Activated naive CD4-positive, alpha-beta T cell treated with anti-CD3 and anti-CD28 coated beads, Interleukin-2, amount 50 U/mL, for 72 hours (primary cell): ENCODE measurements around the gene KCP. TPM values are rescaled to one million over a fixed set of nuclear protein-coding genes. Genes with fewer than 3 reads are reported as not detected.

Source experiments
- ATAC-seq, 2 donors: fragments of 150-1000 bp; cut with Tn5 transposase; 2 replicates each; pipeline ENCODE4 v1.10.0; 2021; ENCODE audit warnings: mild to moderate bottlenecking in 2 of 2, moderate library complexity in 2 of 2
- DNase-seq, 2 donors: peaks; one replicate each; pipeline ENCODE4 v3.0.0; 2021 to 2022; ENCODE audit warnings: low spot score in 2 of 2
- H3K27ac Mint-ChIP-seq, 2 donors: one replicate each; pipeline ENCODE4 v1.8.0; 2022; ENCODE audit warnings: mild to moderate bottlenecking in 2 of 2, mixed read lengths in 2 of 2
- H3K36me3 Mint-ChIP-seq, 2 donors: one replicate each; pipeline ENCODE4 v1.8.0; 2022; ENCODE audit warnings: mixed read lengths in 2 of 2
- H3K9me3 Mint-ChIP-seq, 2 donors: one replicate each; pipeline ENCODE4 v1.8.0; 2022; ENCODE audit warnings: mixed read lengths in 2 of 2
- total RNA-seq, 2 donors: library from RNA; stranded (reverse); gene quantifications; one replicate each; pipeline ENCODE4 v1.2.3, GENCODE V29; 2022

KCP gene
- total RNA-seq, 2 donors from 2014 or later = 0.16 TPM

GRCh38 chr7:128941323-128941890 lies 30.9 kb upstream of the KCP start:
- Mint-ChIP-seq H3K36me3 (peaks cover 0 to 7% of the 10 kb centered on the region in 2 donors), H3K9me3 (no peaks in the 10 kb centered on the region), H3K27ac (peak overlapping the region in 1 of 2 donors; percentile 66)
- ATAC-seq = no peak
- DNase-seq = no peak

GRCh38 chr7:128940494-128941322 lies 30.2 kb upstream of the KCP start:
- Mint-ChIP-seq H3K27ac (no peak overlapping the region), H3K9me3 (no peaks in the 10 kb centered on the region), H3K36me3 (peaks cover 0 to 7% of the 10 kb centered on the region in 2 donors)
- ATAC-seq (peak in 1 of 2 donors; percentile 15), DNase-seq (no peak)

GRCh38 chr7:128939861-128940410 lies 29.4 kb upstream of the KCP start:
- H3K36me3 Mint-ChIP-seq = peaks cover 0 to 7% of the 10 kb centered on the region in 2 donors
- DNase-seq (no peak), ATAC-seq (no peak)
- H3K27ac Mint-ChIP-seq = no peak overlapping the region
- H3K9me3 Mint-ChIP-seq = no peaks in the 10 kb centered on the region

GRCh38 chr7:128939075-128939860 lies 28.8 kb upstream of the KCP start:
- DNase-seq (no peak), ATAC-seq (peak; percentile 3 to 68)
- H3K36me3 Mint-ChIP-seq = peaks cover 0 to 7% of the 10 kb centered on the region in 2 donors
- H3K9me3 Mint-ChIP-seq = no peaks in the 10 kb centered on the region
- H3K27ac Mint-ChIP-seq = peak overlapping the region in 1 of 2 donors; percentile 40

- peak; percentile 8 to 52 for ATAC-seq
- DNase-seq = no peak
- H3K9me3 Mint-ChIP-seq = peaks cover 0 to under 1% of the 10 kb centered on the region in 2 donors
- peak overlapping the region in 1 of 2 donors; percentile 40 for H3K27ac Mint-ChIP-seq
- peaks cover under 1 to 7% of the 10 kb centered on the region in 2 donors for H3K36me3 Mint-ChIP-seq
These were observed 28.1 kb upstream of the KCP start for GRCh38 chr7:128938544-128939074.

- Mint-ChIP-seq H3K9me3 (peaks cover 4 to 6% of the 10 kb centered on the region in 2 donors), H3K27ac (peak within 1 kb of the TSS in 1 of 2 donors; percentile 40), H3K36me3 (peaks cover 7 to 13% of the 10 kb centered on the region in 2 donors)
- ATAC-seq (peak; percentile 42 to 51), DNase-seq (no peak)
These were observed 27.4 kb upstream of the KCP start, which contains the start of gene IRF5 for GRCh38 chr7:128937647-128938543. Gene IRF5, plus strand, starts transcription at chr7:128937927. Its CDS starts 4,155 bp downstream, at chr7:128942082.

- ATAC-seq (no peak), DNase-seq (no peak)
- Mint-ChIP-seq H3K36me3 (peaks cover 7 to 13% of the 10 kb centered on the region in 2 donors), H3K27ac (no peak overlapping the region), H3K9me3 (peaks cover 4 to 6% of the 10 kb centered on the region in 2 donors)
These were observed 26.8 kb upstream of the KCP start for GRCh38 chr7:128937271-128937646.

GRCh38 chr7:128936798-128937197 lies 26.3 kb upstream of the KCP start:
- DNase-seq = no peak
- no peak overlapping the region for H3K27ac Mint-ChIP-seq
- H3K36me3 Mint-ChIP-seq = peaks cover 7 to 13% of the 10 kb centered on the region in 2 donors
- ATAC-seq = no peak
- H3K9me3 Mint-ChIP-seq = peaks cover 4 to 6% of the 10 kb centered on the region in 2 donors

- peaks cover 7 to 13% of the 10 kb centered on the region in 2 donors for H3K36me3 Mint-ChIP-seq
- no peak for DNase-seq
- ATAC-seq = no peak
- H3K27ac Mint-ChIP-seq = no peak overlapping the region
- H3K9me3 Mint-ChIP-seq = peaks cover 4 to 6% of the 10 kb centered on the region in 2 donors
These were observed 24.8 kb upstream of the KCP start for GRCh38 chr7:128935342-128935730.

- Mint-ChIP-seq H3K27ac (no peak overlapping the region), H3K9me3 (peaks cover 4 to 6% of the 10 kb centered on the region in 2 donors), H3K36me3 (peaks cover 7 to 13% of the 10 kb centered on the region in 2 donors)
- DNase-seq = no peak
- no peak for ATAC-seq
These were observed 24.1 kb upstream of the KCP start for GRCh38 chr7:128934361-128935341.

- peaks cover 4 to 6% of the 10 kb centered on the region in 2 donors for H3K9me3 Mint-ChIP-seq
- H3K27ac Mint-ChIP-seq = peak overlapping the region; percentile 22 to 51
- DNase-seq = no peak
- H3K36me3 Mint-ChIP-seq = peaks cover 7 to 13% of the 10 kb centered on the region in 2 donors
- ATAC-seq = peak; percentile 65 to 79
These were observed 22.8 kb upstream of the KCP start for GRCh38 chr7:128933180-128933891.

- Mint-ChIP-seq H3K9me3 (peaks cover 4 to 6% of the 10 kb centered on the region in 2 donors), H3K36me3 (peaks cover 7 to 13% of the 10 kb centered on the region in 2 donors), H3K27ac (peak overlapping the region in 1 of 2 donors; percentile 22)
- DNase-seq (no peak), ATAC-seq (no peak)
These were observed 22.3 kb upstream of the KCP start for GRCh38 chr7:128932862-128933179.

GRCh38 chr7:128931965-128932861 lies 21.7 kb upstream of the KCP start:
- Mint-ChIP-seq H3K27ac (no peak overlapping the region), H3K9me3 (peaks cover 4 to 6% of the 10 kb centered on the region in 2 donors), H3K36me3 (peaks cover 7 to 11% of the 10 kb centered on the region in 2 donors)
- DNase-seq = no peak
- ATAC-seq = no peak
